GM21723 (cell line): ENCODE results near the gene VRK1.
"Not testable (repeated sequence)": the region's sequence is repeated elsewhere in the genome, so short reads cannot be mapped to it uniquely, and the experiment has no call there.

Experiments
- ATAC-seq: cut with Tn5 transposase; IDR thresholded peaks from one replicate; pipeline ENCODE4 v1.9.1; 2021; ENCODE audit warnings: mild to moderate bottlenecking, moderate library complexity; ENCODE audit not compliant: unreplicated experiment

The VRK1 gene

GRCh38 chr14:96874127-96874526 lies 76.9 kb downstream of the VRK1 start:
- ATAC-seq = no peak

DNA sequence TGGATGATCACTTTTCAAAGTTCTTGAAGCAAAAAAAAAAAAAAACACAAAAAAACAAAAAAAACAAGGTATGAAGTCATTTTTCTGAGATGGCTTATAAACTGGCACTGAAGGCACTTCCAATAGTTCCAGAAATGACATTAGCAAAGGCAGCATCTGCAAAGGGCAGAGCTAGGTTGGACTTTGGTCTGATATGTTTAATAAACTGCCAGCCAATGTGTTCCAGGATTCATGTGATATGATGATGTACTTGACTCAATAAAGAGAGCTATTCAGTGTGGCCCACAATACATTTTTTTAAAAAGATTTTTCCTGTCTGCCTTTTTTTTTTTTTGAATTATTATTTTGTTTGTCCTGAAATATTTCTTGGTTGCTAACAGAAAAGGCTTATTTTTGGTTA lies 79.6 kb downstream of the VRK1 start:
- no peak for ATAC-seq

GRCh38 chr14:96881713-96882112 lies 84.5 kb downstream of the VRK1 start:
- ATAC-seq = peak; percentile 81

- ATAC-seq = not testable (repeated sequence)
These were observed 86.8 kb downstream of the VRK1 start for GRCh38 chr14:96883974-96884373.

- ATAC-seq = peak; percentile 95
These were observed 91.0 kb downstream of the VRK1 start for GRCh38 chr14:96888158-96888557.

DNA sequence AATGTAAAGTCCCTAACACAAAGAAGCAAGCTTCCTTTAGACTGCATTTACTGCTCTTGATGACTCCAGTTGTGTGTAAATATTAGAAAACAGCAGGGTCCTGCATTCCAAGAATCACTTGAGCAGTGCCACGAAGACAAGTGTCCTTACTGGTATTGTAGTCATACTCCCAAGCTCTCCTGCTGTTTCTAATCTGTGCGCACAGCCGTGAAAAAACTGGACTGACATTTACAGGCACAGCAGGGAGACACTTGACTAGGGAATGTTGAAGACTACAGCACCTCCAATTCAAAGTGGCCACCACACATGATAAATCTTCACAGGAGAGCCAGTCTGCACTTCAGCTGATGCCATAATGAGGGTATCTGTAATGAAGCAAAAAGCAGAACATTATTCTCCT lies 91.4 kb downstream of the VRK1 start:
- ATAC-seq = no peak

DNA sequence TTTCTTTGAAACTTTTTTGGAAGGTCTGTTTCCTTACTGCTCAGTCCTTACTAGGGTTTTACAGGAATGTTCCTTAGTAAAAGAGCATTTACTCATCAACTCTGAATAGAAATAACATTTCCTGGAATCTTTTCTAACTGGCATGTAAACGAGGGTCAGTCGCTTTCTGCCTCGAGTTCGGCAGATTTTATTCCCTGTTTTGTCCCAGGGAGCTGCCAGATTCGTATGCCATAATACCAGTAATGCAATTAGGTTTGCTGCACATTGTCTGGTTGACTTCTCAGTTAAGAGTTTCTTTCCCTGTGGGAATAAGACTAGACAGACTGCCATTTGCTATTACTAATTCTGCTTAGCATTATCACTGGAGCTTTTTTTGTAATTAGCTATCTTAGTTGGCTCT lies 91.9 kb downstream of the VRK1 start:
- no peak for ATAC-seq

DNA sequence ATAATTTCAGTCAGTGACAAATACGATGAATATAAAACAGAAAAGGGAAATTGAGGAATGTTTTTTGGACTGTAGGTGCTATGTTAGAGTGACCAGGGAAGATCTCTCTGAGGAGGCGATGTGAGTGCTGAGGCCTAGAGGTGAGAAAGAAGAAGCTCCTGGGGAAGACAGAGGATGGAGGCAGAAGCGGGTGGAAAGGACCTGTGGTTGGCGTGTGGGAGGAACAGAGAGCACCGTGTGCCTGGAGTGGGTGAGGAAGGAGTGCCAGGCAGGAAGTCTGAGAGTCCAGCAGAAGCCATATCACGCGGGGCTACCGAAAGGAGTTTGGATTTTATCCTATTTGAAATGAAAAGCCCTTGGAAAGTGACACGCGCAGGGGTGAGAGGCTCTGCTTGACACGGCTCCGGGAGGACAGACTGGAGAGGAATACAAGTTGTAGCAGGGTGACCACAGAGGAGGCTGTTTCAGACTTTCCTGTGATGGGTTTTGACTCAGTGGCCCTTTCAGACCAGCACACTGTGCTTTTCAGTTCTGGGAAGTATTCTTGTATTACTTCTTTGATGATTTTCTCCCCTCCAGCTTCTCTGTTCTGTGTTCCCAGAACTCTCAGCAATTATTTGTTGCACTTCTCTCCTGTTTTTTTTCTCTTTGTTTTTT lies 96.9 kb downstream of the VRK1 start:
- ATAC-seq = no peak

DNA sequence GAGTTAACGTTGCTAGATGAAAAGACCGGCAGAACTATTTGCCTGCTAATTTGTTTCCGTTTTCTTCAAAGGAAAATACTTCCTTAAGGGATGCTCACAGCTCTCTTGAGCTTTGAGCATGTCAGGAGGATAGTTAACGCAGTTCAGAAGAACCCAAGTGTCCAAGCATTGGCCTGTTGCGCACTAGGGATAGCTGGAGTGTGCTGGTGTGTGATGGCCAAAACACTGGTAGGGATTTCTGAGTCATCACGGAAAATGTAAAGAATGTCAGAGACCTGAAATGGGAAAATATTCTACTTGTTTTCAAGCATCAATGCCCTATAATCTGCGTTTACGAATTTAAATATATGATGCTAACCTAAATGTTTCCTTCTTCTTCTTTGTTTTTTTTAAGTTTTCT lies 97.8 kb downstream of the VRK1 start:
- no peak for ATAC-seq

- ATAC-seq = peak; percentile 64
These were observed 98.6 kb downstream of the VRK1 start for GRCh38 chr14:96895658-96896271.

DNA sequence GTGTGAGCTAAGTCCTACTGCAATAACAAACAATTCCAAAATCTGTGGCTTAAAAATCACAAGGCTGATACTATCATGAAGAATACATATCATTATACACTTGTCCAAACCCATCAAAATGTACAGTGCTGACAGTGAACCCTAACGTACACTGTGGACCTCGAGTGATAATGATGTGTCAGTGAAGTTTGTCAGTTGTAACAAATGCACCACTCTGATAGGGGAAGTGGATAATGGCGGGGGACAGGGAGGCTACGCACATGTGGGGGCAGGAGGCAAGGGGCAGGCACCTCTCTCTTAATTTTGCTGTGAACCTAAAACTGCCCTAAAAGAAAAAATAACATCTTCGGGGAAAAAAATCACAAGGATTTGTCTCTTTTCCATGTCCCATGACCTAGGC lies 100.0 kb downstream of the VRK1 start:
- ATAC-seq = no peak

DNA sequence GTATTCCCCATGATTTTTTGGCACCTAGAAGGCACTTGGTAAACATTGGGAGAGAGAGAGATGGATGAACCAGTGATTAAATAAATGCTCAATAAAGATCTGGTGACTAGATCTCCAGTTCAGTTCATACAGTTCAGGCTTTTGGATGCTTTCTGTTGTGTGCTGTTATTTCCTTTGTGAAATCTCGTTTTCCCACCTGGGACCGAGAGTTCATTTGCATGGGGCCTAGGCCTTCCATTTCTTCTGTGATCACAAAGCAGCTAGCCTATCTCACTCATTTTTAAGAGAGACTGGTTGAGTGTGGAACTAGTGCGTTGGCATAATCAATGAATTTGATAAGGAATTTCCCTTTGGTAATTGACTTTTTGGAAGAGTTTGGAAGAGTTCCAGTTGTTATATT lies 104.0 kb downstream of the VRK1 start:
- peak; percentile 91 for ATAC-seq

- no peak for ATAC-seq
These were observed 104.8 kb downstream of the VRK1 start for GRCh38 chr14:96902004-96902403.

GRCh38 chr14:96903444-96904023 lies 106.4 kb downstream of the VRK1 start:
- no peak for ATAC-seq

- ATAC-seq = no peak
These were observed 107.0 kb downstream of the VRK1 start for GRCh38 chr14:96904201-96904600.

GRCh38 chr14:96905065-96905464 lies 107.9 kb downstream of the VRK1 start:
- no peak for ATAC-seq

DNA sequence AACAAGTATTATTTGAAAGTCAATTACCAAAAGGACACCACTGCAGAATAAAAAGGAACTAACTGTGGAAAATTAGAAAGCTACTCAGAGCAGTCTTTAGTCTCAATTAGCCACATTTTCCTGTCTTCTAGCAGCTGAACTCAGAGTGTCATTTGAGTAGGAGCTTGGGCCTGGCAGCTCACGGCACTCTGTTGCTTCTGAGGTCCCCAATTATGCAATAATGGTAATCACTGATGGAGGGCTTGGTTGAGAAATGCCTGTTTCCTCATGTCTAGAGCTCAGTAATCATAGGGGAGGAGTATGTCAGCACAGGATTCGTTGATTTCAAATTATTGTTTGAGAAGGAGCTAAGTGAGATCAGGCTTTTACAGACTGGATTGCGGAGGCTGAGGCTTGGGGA lies 108.6 kb downstream of the VRK1 start:
- no peak for ATAC-seq

- no peak for ATAC-seq
These were observed 109.3 kb downstream of the VRK1 start for GRCh38 chr14:96906434-96906833.

- ATAC-seq = no peak
These were observed 112.7 kb downstream of the VRK1 start for GRCh38 chr14:96909841-96910364.

- ATAC-seq = no peak
These were observed 114.4 kb downstream of the VRK1 start for GRCh38 chr14:96911499-96912149.

DNA sequence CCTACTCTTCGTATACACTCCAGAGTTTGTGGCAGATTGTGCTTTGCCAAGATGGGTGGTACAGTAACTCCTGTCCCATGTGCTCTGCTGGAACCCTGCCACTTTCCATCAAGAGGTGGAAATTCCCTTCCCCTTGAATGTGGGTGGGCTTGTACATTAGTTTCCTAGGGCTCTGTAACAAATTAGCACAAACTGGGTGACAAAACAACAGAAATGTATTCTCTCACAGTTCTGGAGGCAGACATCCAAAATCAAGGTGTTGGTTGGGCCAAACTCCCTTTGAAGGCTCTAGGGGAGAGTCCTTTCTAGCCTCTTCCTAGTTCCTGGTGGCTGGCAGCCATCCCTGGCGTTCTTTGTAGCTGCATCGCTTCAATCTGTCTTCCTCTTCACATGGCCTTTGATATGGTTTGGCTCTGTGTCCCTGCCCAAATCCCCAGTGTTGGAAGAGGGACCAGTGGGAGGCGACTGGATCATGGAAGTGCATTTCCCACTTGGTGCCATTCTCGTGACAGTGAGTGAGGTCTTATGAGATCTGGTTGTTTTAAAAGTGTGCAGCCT lies 117.5 kb downstream of the VRK1 start:
- ATAC-seq = no peak
